ENCODE measurements around the gene UBE2N. TPM values are rescaled to one million over a fixed set of nuclear protein-coding genes. Genes with fewer than 3 reads are reported as not detected.

UBE2N gene
- 125 and 130 TPM in 2 replicates for total RNA-seq
- 52.5 and 59.2 TPM in 2 replicates for polyA plus RNA-seq
- polyA plus RNA-seq (2011; cell fraction: cytosol; rRNA removed): 85.0 and 95.8 TPM in 2 replicates
- 45.3 and 49.5 TPM in 2 replicates for polyA plus RNA-seq (2011; cell fraction: nucleus; rRNA removed)
- polyA plus RNA-seq (2012): 182 and 257 TPM in 2 replicates
- 73.6 and 92.5 TPM in 2 replicates for polyA minus RNA-seq
- polyA minus RNA-seq (2011; cell fraction: cytosol; rRNA and poly(A)+ RNA removed): 49.9 TPM
- 16.5 and 22.1 TPM in 2 replicates for polyA minus RNA-seq (2011; cell fraction: nucleus; rRNA and poly(A)+ RNA removed)
- Bru-seq, nascent RNA: percentile 95 among the genes with signal in this experiment
- BruChase-seq, experiment 1, labeled RNA remaining after a 6-hour chase: percentile 94 among the genes with signal in this experiment
- percentile 91 among the genes with signal in this experiment for BruChase-seq, experiment 2, labeled RNA remaining after a 2-hour chase
- long read RNA-seq, full-length matches to known transcripts: 408 of 436 reads
- long read RNA-seq, partial matches to known transcripts: 6 of 436 reads
- long read RNA-seq, other reads (novel, unspliced or antisense): 22 of 436 reads

GRCh38 chr12:93441617-93442410 is at the start of gene UBE2N:
Gene UBE2N (minus strand): TSS chr12:93441947. CDS start chr12:93441884, 63 bp downstream.
- FAIRE-seq (peak; percentile 90), DNase-seq (ENCODE audit: low read depth, low spot score) (peak; percentile 96)
- H3K27ac ChIP-seq (ENCODE audit: insufficient read depth, low read depth, low read length): peak within 1 kb of the TSS; percentile 82
- intact Hi-C loops (cut with micrococcal nuclease) (loop anchor here (1.0 to 2.0 kb wide), 2 partner anchors 25 to 659 kb away; partner anchors contain the start of gene MRPL42), dilution Hi-C loops (cut with MboI; ENCODE audit: extremely low pct_ligation_motif_present, low sequenced_read_pairs) (no loop called here)
- H3K79me2 ChIP-seq (ENCODE audit: control insufficient read depth, insufficient read depth, low read length): peaks cover 49% of the 10 kb centered on the region
- no peaks in the 10 kb centered on the region for H3K27me3 ChIP-seq (ENCODE audit: control insufficient read depth in 2 of 2, insufficient read depth in 2 of 2, low read length in 2 of 2)
- H3K9me1 ChIP-seq (replicated peaks; ENCODE audit: control insufficient read depth, extremely low read depth, insufficient read depth, low read length): no peaks in the 10 kb centered on the region
- peak within 1 kb of the TSS; percentile 96 for H3K9ac ChIP-seq (replicated peaks; ENCODE audit: extremely low read depth, insufficient read depth, low read length)
- ChIA-PET POLR2A (interaction anchor here (0.6 to 1.0 kb wide), 2 partner anchors 335 to 1295 kb away, joined by 3 to 7 read pairs; no protein-coding TSS in a partner anchor), CTCF (interaction anchor here (1.0 to 2.4 kb wide), 7 partner anchors 22 to 660 kb away, joined by 3 to 8 read pairs (median 4); partner anchors contain the start of gene MRPL42)
- H3K4me3 ChIP-seq (replicated peaks in 1 of 3; ENCODE audit: insufficient read depth in 1 of 3, low read depth in 1 of 3, low read length in 3 of 3): peak within 1 kb of the TSS; percentile 73 to 89 (median 79)
- TF ChIP-seq FOS (IDR thresholded peaks at IDR 0.05; ENCODE audit: borderline replicate concordance, insufficient read depth, low read length) (no peak), CTCF (IDR thresholded peaks at IDR 0.05; ENCODE audit: extremely low read depth in 1 of 2, insufficient read depth in 1 of 2, low read depth in 1 of 2, low read length in 2 of 2) (no peak), POLR2A (IDR thresholded peaks at IDR 0.05; ENCODE audit: low read depth, low read length) (peak; percentile 74), JUN (IDR thresholded peaks at IDR 0.05; ENCODE audit: borderline replicate concordance, insufficient read depth, insufficient read length, low read depth) (no peak), GATA2 (IDR thresholded peaks at IDR 0.05; ENCODE audit: insufficient read depth, insufficient read length, low read depth, low read length) (no peak), EZH2 (IDR thresholded peaks at IDR 0.05; ENCODE audit: borderline replicate concordance, low read depth, low read length, severe bottlenecking) (no peak), MAX (IDR thresholded peaks at IDR 0.05; ENCODE audit: insufficient read depth, insufficient read length) (peak; percentile 56), POLR2AphosphoS5 (IDR thresholded peaks at IDR 0.05; ENCODE audit: insufficient read depth, low read depth, low read length) (peak; percentile 79), MYC (IDR thresholded peaks at IDR 0.05; ENCODE audit: low read depth, low read length) (no peak)
- H2AFZ ChIP-seq (ENCODE audit: low read depth, low read length): peak within 1 kb of the TSS; percentile 83
- H3K4me2 ChIP-seq (ENCODE audit: insufficient read depth, low read length): peak within 1 kb of the TSS; percentile 91
- H4K20me1 ChIP-seq (replicated peaks; ENCODE audit: control insufficient read depth, extremely low read depth, insufficient read depth, low read length): peaks cover 6% of the 10 kb centered on the region
- H3K4me1 ChIP-seq (ENCODE audit: control insufficient read depth, extremely low read depth, insufficient read depth, low read length): peaks cover 22% of the 10 kb centered on the region
- no peaks in the 10 kb centered on the region for H3K9me3 ChIP-seq (replicated peaks; ENCODE audit: control insufficient read depth, insufficient read depth, low read length)
- no TSS peak for BruUV-seq (replicated peaks)
- no peaks in the 10 kb centered on the region for H3K36me3 ChIP-seq (ENCODE audit: control insufficient read depth in 2 of 2, extremely low read depth in 1 of 2, insufficient read depth in 2 of 2, low read length in 2 of 2)

Measured in endothelial cell of umbilical vein (primary cell).